Smooth muscle cell (in vitro differentiated cells): ENCODE measurements around the gene PET117. TPM values are rescaled to one million over a fixed set of nuclear protein-coding genes. Genes with fewer than 3 reads are reported as not detected.
A peak's percentile ranks its signal among the peaks of the same experiment; 100 is the strongest.
"Not testable (repeated sequence)": the region's sequence is repeated elsewhere in the genome, so short reads cannot be mapped to it uniquely, and the experiment has no call there.

Source experiments
- DNase-seq: peaks from one replicate; lab custom pipeline; 2025; ENCODE audit not compliant: unreplicated experiment; lab: John Stamatoyannopoulos, UW
- H2AFZ ChIP-seq: fragments of 200-600 bp; sonication (generic); 2 replicates; pipeline ENCODE4 v1.6.0; 2016; ENCODE audit warnings: antibody characterized with exemption, low read depth, mild to moderate bottlenecking
- H3F3A ChIP-seq: fragments of 200-600 bp; sonication (generic); 2 replicates; pipeline ENCODE4 v1.6.0; 2017; ENCODE audit warnings: antibody characterized with exemption, low read depth
- H3K27ac ChIP-seq: fragments of 200-600 bp; sonication (generic); 2 replicates; pipeline ENCODE4 v1.5.1; 2016; ENCODE audit warnings: low read depth, mild to moderate bottlenecking
- H3K27me3 ChIP-seq: fragments of 200-600 bp; sonication (generic); 2 replicates; pipeline ENCODE4 v1.6.1; 2016; ENCODE audit warnings: low read depth, mild to moderate bottlenecking
- H3K36me3 ChIP-seq: fragments of 200-600 bp; sonication (generic); 2 replicates; pipeline ENCODE4 v1.5.1; 2016; ENCODE audit warnings: low read depth
- H3K4me1 ChIP-seq: fragments of 200-600 bp; sonication (generic); 2 replicates; pipeline ENCODE4 v1.5.1; 2016; ENCODE audit warnings: low read depth
- H3K4me2 ChIP-seq: fragments of 200-600 bp; sonication (generic); 2 replicates; pipeline ENCODE4 v1.6.0; 2016; ENCODE audit warnings: mild to moderate bottlenecking
- H3K4me3 ChIP-seq: fragments of 200-600 bp; sonication (generic); 2 replicates; pipeline ENCODE4 v1.5.1; 2016; ENCODE audit warnings: mild to moderate bottlenecking
- H3K79me2 ChIP-seq: fragments of 200-600 bp; sonication (generic); 2 replicates; pipeline ENCODE4 v1.6.0; 2016; ENCODE audit warnings: low read depth, mild to moderate bottlenecking
- H3K9ac ChIP-seq: fragments of 200-600 bp; sonication (generic); 2 replicates; pipeline ENCODE4 v1.6.0; 2016; ENCODE audit warnings: low read depth
- H3K9me3 ChIP-seq: fragments of 200-600 bp; sonication (generic); replicated peaks from 2 replicates; pipeline ENCODE4 v1.5.1; 2016; ENCODE audit warnings: low read depth
- H4K20me1 ChIP-seq: fragments of 200-600 bp; sonication (generic); 2 replicates; pipeline ENCODE4 v1.6.0; 2016; ENCODE audit warnings: low read depth
- WGBS: methylation state at CpG from one replicate; pipeline ENCODE4 v1.1.7; 2016; ENCODE audit warnings: low lambda C conversion rate; 5-methylcytosine and 5-hydroxymethylcytosine counted together
- polyA plus RNA-seq: library from polyadenylated mRNA; unstranded; fragments of >200 nt; fragmentation: Nextera tagmentation; extraction: Ambion mirVana; gene quantifications from 2 replicates; pipeline ENCODE4 v1.2.1, GENCODE V29; 2016
- total RNA-seq: library from RNA; depleted of rRNA; stranded (reverse); fragments of >200 nt; gene quantifications from 2 replicates; pipeline ENCODE4 v1.2.3, GENCODE V29; 2014
- TF ChIP-seq, protein P1 (sequence below): fragments of 200-600 bp; sonication (generic); IDR thresholded peaks from 2 replicates; pipeline ENCODE4 v1.5.1; 2017; ENCODE audit warnings: borderline replicate concordance, mild to moderate bottlenecking, antibody characterized with exemption; ENCODE audit not compliant: insufficient read depth, poor library complexity, severe bottlenecking

Gene PET117, protein sequence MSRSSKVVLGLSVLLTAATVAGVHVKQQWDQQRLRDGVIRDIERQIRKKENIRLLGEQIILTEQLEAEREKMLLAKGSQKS
- total RNA-seq, result 5.5 and 9.6 TPM in 2 replicates
- polyA plus RNA-seq, result 8.6 and 10.1 TPM in 2 replicates

DNA sequence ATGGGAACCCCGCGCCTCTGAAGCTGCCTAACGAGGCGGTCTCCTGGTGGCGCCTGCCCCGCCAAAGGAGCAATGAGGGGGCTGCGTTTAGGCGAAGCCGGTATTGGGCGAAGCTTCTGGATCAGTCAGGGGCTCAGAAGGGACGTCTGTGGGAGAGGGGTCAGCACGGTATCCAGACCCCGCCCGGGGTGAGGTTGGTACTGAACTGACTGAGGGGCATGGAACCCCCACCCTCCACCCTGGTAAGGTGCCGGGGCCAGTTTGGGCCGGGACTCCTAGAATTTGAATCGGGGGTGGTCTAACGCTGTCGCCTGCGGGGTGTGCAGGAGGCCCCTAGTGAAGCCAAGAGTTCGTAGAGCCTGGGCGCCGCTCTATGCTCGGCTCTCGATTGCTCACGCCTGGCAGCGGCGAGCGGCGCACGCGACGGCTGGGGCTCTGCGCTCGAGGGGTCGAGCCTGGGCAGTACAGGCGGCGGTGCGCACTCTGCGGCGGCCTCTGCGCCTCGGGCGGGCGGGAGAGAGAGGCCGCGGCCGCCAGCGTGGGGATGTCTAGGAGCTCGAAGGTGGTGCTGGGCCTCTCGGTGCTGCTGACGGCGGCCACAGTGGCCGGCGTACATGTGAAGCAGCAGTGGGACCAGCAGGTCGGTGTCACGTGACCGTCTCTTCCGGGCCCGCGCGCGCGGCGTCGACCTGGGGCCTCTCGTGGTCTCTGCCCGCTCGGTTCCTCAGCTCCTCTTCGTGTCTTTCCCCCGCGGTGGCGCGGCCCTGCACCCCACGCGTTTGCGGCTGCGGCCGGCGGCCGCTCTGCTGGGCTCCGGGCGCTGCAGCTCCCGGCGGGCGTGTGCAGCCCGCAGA lies at the start of gene PET117, which contains the start of gene KAT14:
Gene PET117, plus strand, starts transcription at position 452 of the 854 bp plus-strand sequence. Its CDS starts 93 bp downstream, at position 545.
Gene KAT14, plus strand, starts transcription at position 452 of the 854 bp plus-strand sequence. CDS start 4,798 bp downstream, outside the sequence.
- H3K9ac ChIP-seq, result peak within 1 kb of the TSS; percentile 68
- no peaks in the 10 kb centered on the region for H3K9me3 ChIP-seq
- DNase-seq, result peak; percentile 76
- under 1% methylated on average over 74 of the region's 87 CpGs for WGBS
- H3K4me2 ChIP-seq, result peak within 1 kb of the TSS; percentile 96
- H3K79me2 ChIP-seq, result peaks cover 25% of the 10 kb centered on the region
- H2AFZ ChIP-seq, result peak within 1 kb of the TSS; percentile 98
- H4K20me1 ChIP-seq, result no peaks in the 10 kb centered on the region
- no peaks in the 10 kb centered on the region for H3F3A ChIP-seq
- no peaks in the 10 kb centered on the region for H3K27me3 ChIP-seq
- H3K27ac ChIP-seq, result peak within 1 kb of the TSS; percentile 66
- H3K4me1 ChIP-seq, result peaks cover 9% of the 10 kb centered on the region
- peak within 1 kb of the TSS; percentile 90 for H3K4me3 ChIP-seq
- H3K36me3 ChIP-seq, result no peaks in the 10 kb centered on the region
- TF ChIP-seq, protein P1, sequence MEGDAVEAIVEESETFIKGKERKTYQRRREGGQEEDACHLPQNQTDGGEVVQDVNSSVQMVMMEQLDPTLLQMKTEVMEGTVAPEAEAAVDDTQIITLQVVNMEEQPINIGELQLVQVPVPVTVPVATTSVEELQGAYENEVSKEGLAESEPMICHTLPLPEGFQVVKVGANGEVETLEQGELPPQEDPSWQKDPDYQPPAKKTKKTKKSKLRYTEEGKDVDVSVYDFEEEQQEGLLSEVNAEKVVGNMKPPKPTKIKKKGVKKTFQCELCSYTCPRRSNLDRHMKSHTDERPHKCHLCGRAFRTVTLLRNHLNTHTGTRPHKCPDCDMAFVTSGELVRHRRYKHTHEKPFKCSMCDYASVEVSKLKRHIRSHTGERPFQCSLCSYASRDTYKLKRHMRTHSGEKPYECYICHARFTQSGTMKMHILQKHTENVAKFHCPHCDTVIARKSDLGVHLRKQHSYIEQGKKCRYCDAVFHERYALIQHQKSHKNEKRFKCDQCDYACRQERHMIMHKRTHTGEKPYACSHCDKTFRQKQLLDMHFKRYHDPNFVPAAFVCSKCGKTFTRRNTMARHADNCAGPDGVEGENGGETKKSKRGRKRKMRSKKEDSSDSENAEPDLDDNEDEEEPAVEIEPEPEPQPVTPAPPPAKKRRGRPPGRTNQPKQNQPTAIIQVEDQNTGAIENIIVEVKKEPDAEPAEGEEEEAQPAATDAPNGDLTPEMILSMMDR, result no peak

- H3K4me2 ChIP-seq, H3K27ac ChIP-seq, H3K9ac ChIP-seq, H3F3A ChIP-seq, H4K20me1 ChIP-seq, H3K27me3 ChIP-seq, H3K79me2 ChIP-seq, DNase-seq, H3K4me3 ChIP-seq, H3K9me3 ChIP-seq, H3K4me1 ChIP-seq, H2AFZ ChIP-seq, H3K36me3 ChIP-seq: not testable (repeated sequence)
- 94% methylated on average over 3 of the region's 3 CpGs for WGBS
Measured at GRCh38 chr20:18088298-18088697, 49.4 kb upstream of the PET117 start.

DNA sequence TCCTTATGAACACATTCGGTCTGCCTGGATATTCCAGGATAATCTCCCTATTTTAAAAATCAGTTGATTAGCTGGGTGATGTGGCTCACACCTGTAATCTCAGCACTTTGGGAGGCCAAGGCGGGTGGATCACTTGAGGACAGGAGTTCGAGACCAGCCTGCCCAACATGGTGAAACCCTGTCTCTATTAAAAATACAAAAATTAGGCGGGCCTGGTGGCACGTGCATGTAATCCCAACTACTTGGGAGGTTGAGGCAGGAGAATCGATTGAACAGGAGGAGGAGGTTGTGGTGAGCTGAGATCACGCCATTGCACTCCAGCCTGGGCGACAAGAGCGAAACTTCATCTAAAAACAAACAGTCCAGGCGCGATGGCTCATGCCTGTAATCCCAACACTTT lies 48.8 kb upstream of the PET117 start:
- H3K9me3 ChIP-seq, H3K27ac ChIP-seq, H4K20me1 ChIP-seq, H3K79me2 ChIP-seq, H3K4me1 ChIP-seq, H2AFZ ChIP-seq, H3K36me3 ChIP-seq, DNase-seq, H3K4me2 ChIP-seq, H3K9ac ChIP-seq, H3K4me3 ChIP-seq, H3K27me3 ChIP-seq, H3F3A ChIP-seq: not testable (repeated sequence)
- WGBS, result 96% methylated on average over 11 of the region's 11 CpGs

DNA sequence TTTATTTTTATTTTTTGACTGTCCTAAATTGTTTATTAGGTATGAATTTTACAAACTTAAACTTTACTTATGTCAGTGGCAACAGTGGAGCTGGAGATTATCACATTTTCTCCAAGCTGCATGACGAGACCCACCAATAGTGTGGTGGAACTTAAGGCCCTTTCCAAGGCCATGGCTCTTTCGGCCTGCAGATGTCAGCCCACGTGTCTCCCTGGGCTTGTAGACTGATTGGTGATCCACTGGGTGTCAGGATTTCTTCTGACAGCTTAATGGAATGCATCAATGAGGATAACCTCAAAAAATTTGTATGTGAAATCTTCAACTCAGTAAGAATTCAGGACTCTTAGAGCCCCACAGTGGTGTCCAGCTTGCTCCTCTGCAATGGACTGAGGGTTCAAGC lies 47.6 kb upstream of the PET117 start:
- no peak for DNase-seq
- 61% methylated on average over 3 of the region's 3 CpGs for WGBS
- H2AFZ ChIP-seq, result no peak overlapping the region

More for the DNA sequence above, 47.6 kb upstream of the PET117 start:
- no peaks in the 10 kb centered on the region for H3F3A ChIP-seq
- no peak overlapping the region for H3K27ac ChIP-seq
- no peaks in the 10 kb centered on the region for H3K27me3 ChIP-seq
- TF ChIP-seq, protein P1, result no peak
- no peaks in the 10 kb centered on the region for H4K20me1 ChIP-seq
- H3K79me2 ChIP-seq, result no peaks in the 10 kb centered on the region
- no peak overlapping the region for H3K4me3 ChIP-seq
- H3K36me3 ChIP-seq, result no peaks in the 10 kb centered on the region
- H3K9ac ChIP-seq, result no peak overlapping the region
- H3K4me2 ChIP-seq, result no peak overlapping the region
- no peaks in the 10 kb centered on the region for H3K4me1 ChIP-seq
- H3K9me3 ChIP-seq, result no peaks in the 10 kb centered on the region
